ENCODE measurements around the gene ITM2B. TPM values are rescaled to one million over a fixed set of nuclear protein-coding genes. Genes with fewer than 3 reads are reported as not detected.
"Not testable (repeated sequence)": the region's sequence is repeated elsewhere in the genome, so short reads cannot be mapped to it uniquely, and the experiment has no call there.

Gene ITM2B
- total RNA-seq, 1 experiment from 2014 or later = 105 TPM

DNA sequence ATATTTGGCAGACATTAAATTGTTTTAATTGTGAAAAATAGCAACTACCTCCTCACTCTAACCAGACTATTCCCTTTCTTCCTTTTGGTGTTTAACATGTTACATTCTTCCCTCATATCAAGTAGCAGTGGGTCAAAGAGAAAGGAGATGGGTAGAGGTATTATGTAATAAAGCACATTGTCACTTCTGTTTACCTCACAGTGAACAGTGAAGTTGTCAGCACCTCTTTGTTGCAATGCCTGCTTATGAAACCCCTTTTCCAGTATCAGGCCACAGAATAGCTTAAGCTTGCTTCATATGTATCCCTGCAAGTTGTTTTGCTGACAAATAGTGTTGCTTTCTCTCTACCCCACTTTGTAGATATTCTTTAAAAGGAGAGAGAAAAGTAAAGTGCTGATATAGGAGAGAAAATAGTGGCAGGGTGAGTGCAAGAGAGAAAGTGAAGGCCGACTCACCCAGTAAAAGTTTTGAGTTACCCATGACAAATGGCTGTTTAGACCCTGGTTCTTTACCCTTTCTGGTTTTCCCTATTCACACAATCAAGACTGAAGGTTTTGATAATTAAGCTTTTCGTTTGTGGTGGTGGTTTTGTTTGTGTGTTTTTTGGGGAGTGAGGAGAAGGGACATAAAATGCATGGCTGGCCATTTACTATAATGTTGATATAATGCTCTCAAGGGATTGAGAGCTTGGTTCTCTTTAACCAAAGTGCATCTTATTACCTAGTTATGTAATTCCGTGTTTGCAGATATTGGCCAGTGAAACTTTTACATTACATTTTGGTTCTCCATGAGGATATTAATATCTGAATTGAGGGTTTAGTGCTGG, 3.7 kb downstream of the ITM2B start:
- H3K4me2 ChIP-seq (ENCODE audit: low read length) = peak overlapping the region; percentile 19; the same call in 1 of the 2 replicates
- no peaks in the 10 kb centered on the region for H3K36me3 ChIP-seq (ENCODE audit: low read depth, low read length)
- H3K4me3 ChIP-seq (ENCODE audit: low read length) = no peak overlapping the region
- no peak for TF ChIP-seq EZH2phosphoT487 (IDR thresholded peaks at IDR 0.05; ENCODE audit: borderline replicate concordance, low read length)
- no peak for TF ChIP-seq CTCF (conservative IDR thresholded peaks at IDR 0.05; ENCODE audit: low read depth, low read length)
- no peak for TF ChIP-seq EZH2 (IDR thresholded peaks at IDR 0.05; ENCODE audit: low read length, unreplicated experiment)
- BruUV-seq (replicated peaks) = no TSS peak
- DNase-seq (no peak), ATAC-seq (no peak)
- H3K9ac ChIP-seq (ENCODE audit: low read length) = no peak overlapping the region
- H3F3A ChIP-seq (ENCODE audit: low read length, unreplicated experiment) = no peaks in the 10 kb centered on the region
- H3K27ac ChIP-seq (ENCODE audit: low read length) = no peak overlapping the region
- H3K9me2 ChIP-seq (replicated peaks; ENCODE audit: low read length) = no peaks in the 10 kb centered on the region
- peaks cover 53% of the 10 kb centered on the region for H3K79me2 ChIP-seq (ENCODE audit: low read length)
- H3K4me1 ChIP-seq (ENCODE audit: insufficient read depth, low read length) = peaks cover 32% of the 10 kb centered on the region
- no peak overlapping the region for H2AFZ ChIP-seq (ENCODE audit: low read length)
- no peaks in the 10 kb centered on the region for H4K20me1 ChIP-seq (ENCODE audit: low read length)
- ChIA-PET CTCF (no interaction called here), POLR2A (ENCODE audit: unreplicated experiment) (no interaction called here)
- intact Hi-C loops (cut with micrococcal nuclease) = loop anchor here (10.0 kb wide), 1 partner anchor 348 kb away; no protein-coding TSS in a partner anchor
- H3K27me3 ChIP-seq (ENCODE audit: low read length) = no peaks in the 10 kb centered on the region
- no peaks in the 10 kb centered on the region for H3K9me3 ChIP-seq (ENCODE audit: low read length)

DNA sequence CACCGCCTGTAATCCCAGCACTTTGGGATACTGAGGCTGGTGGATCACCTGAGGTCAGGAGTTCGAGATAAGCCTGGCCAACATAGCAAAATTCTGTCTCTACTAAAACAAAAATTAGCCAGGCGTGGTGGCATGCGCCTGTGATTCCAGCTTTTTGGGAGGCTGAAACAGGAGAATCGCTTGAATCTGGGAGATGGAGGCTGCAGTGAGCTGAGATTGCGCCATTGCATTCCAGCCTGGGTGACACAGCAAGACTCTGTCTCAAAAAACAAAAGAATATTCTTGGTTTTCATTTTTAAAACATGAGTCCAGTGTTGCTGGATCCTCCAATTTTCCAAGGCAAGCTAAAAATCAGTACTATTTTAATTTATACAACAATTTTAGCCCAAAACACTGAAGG, 6.4 kb downstream of the ITM2B start:
- H4K20me1 ChIP-seq (ENCODE audit: low read length); POLR2A ChIA-PET (ENCODE audit: unreplicated experiment); H3K4me3 ChIP-seq (ENCODE audit: low read length); H2AFZ ChIP-seq (ENCODE audit: low read length); H3F3A ChIP-seq (ENCODE audit: low read length, unreplicated experiment); H3K9me2 ChIP-seq (replicated peaks; ENCODE audit: low read length); CTCF ChIA-PET; H3K9ac ChIP-seq (ENCODE audit: low read length); H3K9me3 ChIP-seq (ENCODE audit: low read length); H3K27me3 ChIP-seq (ENCODE audit: low read length); H3K36me3 ChIP-seq (ENCODE audit: low read depth, low read length); BruUV-seq (replicated peaks); H3K27ac ChIP-seq (ENCODE audit: low read length); H3K4me2 ChIP-seq (ENCODE audit: low read length); ATAC-seq; DNase-seq: not testable (repeated sequence)
- Histone ChIP-seq H3K79me2 (ENCODE audit: low read length) (peaks cover 46% of the 10 kb centered on the region), H3K4me1 (ENCODE audit: insufficient read depth, low read length) (peaks cover 34% of the 10 kb centered on the region)
- intact Hi-C loops (cut with micrococcal nuclease) = loop anchor here (10.0 kb wide), 1 partner anchor 345 kb away; no protein-coding TSS in a partner anchor

DNA sequence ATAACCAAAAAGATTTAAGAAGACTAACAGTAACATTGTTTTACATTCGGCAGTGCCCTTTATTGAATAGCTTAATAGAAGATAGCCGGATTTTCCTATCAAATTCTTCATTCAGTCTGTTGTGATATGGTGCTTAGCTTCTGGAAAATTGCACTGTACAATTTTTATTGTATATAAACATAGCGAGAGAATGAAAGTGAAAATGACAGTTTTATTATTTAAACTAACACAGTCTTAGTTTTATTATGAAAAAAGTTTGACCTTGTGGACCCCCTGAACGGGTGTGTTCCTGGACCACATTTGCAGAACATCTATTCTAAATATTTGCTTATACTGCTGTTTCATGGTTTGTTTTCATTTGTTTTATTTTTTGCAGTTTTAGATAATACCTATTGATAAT, 8.6 kb downstream of the ITM2B start:
- H2AFZ ChIP-seq (ENCODE audit: low read length) = no peak overlapping the region
- TF ChIP-seq EZH2phosphoT487 (IDR thresholded peaks at IDR 0.05; ENCODE audit: borderline replicate concordance, low read length) (no peak), EZH2 (IDR thresholded peaks at IDR 0.05; ENCODE audit: low read length, unreplicated experiment) (no peak), CTCF (conservative IDR thresholded peaks at IDR 0.05; ENCODE audit: low read depth, low read length) (no peak)
- no peak for ATAC-seq
- DNase-seq = no peak
- no TSS peak for BruUV-seq (replicated peaks)
- no peak overlapping the region for H3K4me3 ChIP-seq (ENCODE audit: low read length)
- ChIA-PET CTCF (no interaction called here), POLR2A (ENCODE audit: unreplicated experiment) (interaction anchor here (0.5 kb wide), 2 partner anchors 15 to 49 kb away, joined by 3 to 16 read pairs; no protein-coding TSS in a partner anchor)
- peaks cover 17% of the 10 kb centered on the region; the same call in 1 of the 2 replicates for H3K4me1 ChIP-seq (ENCODE audit: insufficient read depth, low read length)
- H3K27ac ChIP-seq (ENCODE audit: low read length) = no peak overlapping the region
- no peaks in the 10 kb centered on the region for H3K36me3 ChIP-seq (ENCODE audit: low read depth, low read length)
- H3K9me3 ChIP-seq (ENCODE audit: low read length) = no peaks in the 10 kb centered on the region
- no peak overlapping the region for H3K9ac ChIP-seq (ENCODE audit: low read length)
- H4K20me1 ChIP-seq (ENCODE audit: low read length) = no peaks in the 10 kb centered on the region
- no peaks in the 10 kb centered on the region for H3K27me3 ChIP-seq (ENCODE audit: low read length)
- H3K79me2 ChIP-seq (ENCODE audit: low read length) = peaks cover 24% of the 10 kb centered on the region
- no peaks in the 10 kb centered on the region for H3K9me2 ChIP-seq (replicated peaks; ENCODE audit: low read length)
- no peaks in the 10 kb centered on the region for H3F3A ChIP-seq (ENCODE audit: low read length, unreplicated experiment)
- H3K4me2 ChIP-seq (ENCODE audit: low read length) = no peak overlapping the region
- intact Hi-C loops (cut with micrococcal nuclease) = no loop called here
